B cell (primary cell): ENCODE data around the gene SWI5.

Experiments
- EZH2 ChIP-seq: IDR thresholded peaks from 2 replicates; pipeline ENCODE4 v1.6.1; 2012; ENCODE audit warnings: borderline replicate concordance, low read depth, mild to moderate bottlenecking, moderate library complexity, low read length; ENCODE audit not compliant: insufficient read depth, poor library complexity, severe bottlenecking
- TF ChIP-seq, protein P1 (sequence below): fragments of 200-600 bp; IDR thresholded peaks from one replicate; pipeline ENCODE4 v1.8.0; 2022; ENCODE audit warnings: antibody characterized with exemption, mild to moderate bottlenecking

- TF ChIP-seq, protein P1, sequence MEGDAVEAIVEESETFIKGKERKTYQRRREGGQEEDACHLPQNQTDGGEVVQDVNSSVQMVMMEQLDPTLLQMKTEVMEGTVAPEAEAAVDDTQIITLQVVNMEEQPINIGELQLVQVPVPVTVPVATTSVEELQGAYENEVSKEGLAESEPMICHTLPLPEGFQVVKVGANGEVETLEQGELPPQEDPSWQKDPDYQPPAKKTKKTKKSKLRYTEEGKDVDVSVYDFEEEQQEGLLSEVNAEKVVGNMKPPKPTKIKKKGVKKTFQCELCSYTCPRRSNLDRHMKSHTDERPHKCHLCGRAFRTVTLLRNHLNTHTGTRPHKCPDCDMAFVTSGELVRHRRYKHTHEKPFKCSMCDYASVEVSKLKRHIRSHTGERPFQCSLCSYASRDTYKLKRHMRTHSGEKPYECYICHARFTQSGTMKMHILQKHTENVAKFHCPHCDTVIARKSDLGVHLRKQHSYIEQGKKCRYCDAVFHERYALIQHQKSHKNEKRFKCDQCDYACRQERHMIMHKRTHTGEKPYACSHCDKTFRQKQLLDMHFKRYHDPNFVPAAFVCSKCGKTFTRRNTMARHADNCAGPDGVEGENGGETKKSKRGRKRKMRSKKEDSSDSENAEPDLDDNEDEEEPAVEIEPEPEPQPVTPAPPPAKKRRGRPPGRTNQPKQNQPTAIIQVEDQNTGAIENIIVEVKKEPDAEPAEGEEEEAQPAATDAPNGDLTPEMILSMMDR: no peak
- no peak for TF ChIP-seq EZH2
Observed at GRCh38 chr9:128253140-128253990, 22.7 kb upstream of the SWI5 start.
